Skeletal muscle satellite cell (primary cell): ENCODE data around the gene EZH1.
"Not testable (repeated sequence)": the region's sequence is repeated elsewhere in the genome, so short reads cannot be mapped to it uniquely, and the experiment has no call there.

Source experiments
- H3K27me3 ChIP-seq: 2 replicates; pipeline ENCODE4 v1.7.0; 2013; ENCODE audit warnings: low read length; ENCODE audit not compliant: control insufficient read depth, insufficient read depth
- H3K36me3 ChIP-seq: 2 replicates; pipeline ENCODE4 v1.7.0; 2013; ENCODE audit warnings: mild to moderate bottlenecking, control low read depth, low read length; ENCODE audit not compliant: insufficient read depth
- H3K4me1 ChIP-seq: 2 replicates; pipeline ENCODE4 v1.7.0; 2013; ENCODE audit warnings: low read length; ENCODE audit not compliant: control insufficient read depth, insufficient read depth
- H3K4me2 ChIP-seq: 2 replicates; pipeline ENCODE4 v1.7.0; 2013; ENCODE audit warnings: mild to moderate bottlenecking, low read length
- H3K4me3 ChIP-seq: 2 replicates; pipeline ENCODE4 v1.7.0; 2013; ENCODE audit warnings: low read length
- H3K9ac ChIP-seq: 2 replicates; pipeline ENCODE4 v1.7.0; 2013; ENCODE audit warnings: mild to moderate bottlenecking, low read depth, low read length, moderate library complexity
- H3K9me3 ChIP-seq: replicated peaks from 2 replicates; pipeline ENCODE4 v1.7.0; 2013; ENCODE audit warnings: mild to moderate bottlenecking, control low read depth, low read length

The EZH1 gene

DNA sequence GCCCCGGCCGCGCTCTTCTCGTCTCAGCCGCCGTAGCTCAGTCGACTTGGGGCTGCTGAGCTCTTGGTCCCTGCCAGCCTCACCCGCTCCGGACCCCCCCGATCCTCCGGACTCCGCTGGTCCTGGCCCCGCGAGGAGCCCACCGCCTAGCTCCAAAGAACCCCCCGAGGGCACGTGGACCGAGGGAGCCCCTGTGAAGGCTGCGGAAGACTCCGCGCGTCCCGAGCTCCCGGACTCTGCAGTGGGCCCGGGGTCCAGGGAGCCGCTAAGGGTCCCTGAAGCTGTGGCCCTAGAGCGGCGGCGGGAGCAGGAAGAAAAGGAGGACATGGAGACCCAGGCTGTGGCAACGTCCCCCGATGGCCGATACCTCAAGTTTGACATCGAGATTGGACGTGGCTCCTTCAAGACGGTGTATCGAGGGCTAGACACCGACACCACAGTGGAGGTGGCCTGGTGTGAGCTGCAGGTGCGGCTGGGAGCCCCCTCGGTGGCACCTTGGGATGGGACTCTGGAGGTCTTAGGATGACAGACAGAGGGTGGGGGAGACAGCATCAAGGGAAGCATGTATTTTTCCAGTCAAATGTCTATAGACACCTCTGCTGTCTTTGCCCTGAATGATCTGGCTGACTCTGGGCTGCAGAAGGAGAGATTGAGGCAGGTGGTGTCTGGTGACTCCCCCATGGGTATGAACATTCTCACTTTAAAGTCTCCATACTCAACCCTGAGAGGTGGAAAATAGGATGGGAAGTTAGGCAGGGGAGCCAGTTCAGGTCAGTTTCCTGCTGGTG is 36.2 kb upstream of the EZH1 start:
- H3K36me3 ChIP-seq: peaks cover 29% of the 10 kb centered on the region
- H3K27me3 ChIP-seq: peaks cover 46% of the 10 kb centered on the region
- no peaks in the 10 kb centered on the region for H3K9me3 ChIP-seq
- peak overlapping the region; percentile 73 for H3K4me3 ChIP-seq
- peak overlapping the region; percentile 80 for H3K9ac ChIP-seq
- H3K4me2 ChIP-seq: peak overlapping the region; percentile 93
- peaks cover 50% of the 10 kb centered on the region for H3K4me1 ChIP-seq

- Histone ChIP-seq H3K9ac (peak within 1 kb of the TSS; percentile 80), H3K27me3 (peaks cover 39% of the 10 kb centered on the region), H3K4me1 (peaks cover 58% of the 10 kb centered on the region), H3K36me3 (peaks cover 29% of the 10 kb centered on the region), H3K4me2 (peak within 1 kb of the TSS; percentile 93), H3K4me3 (peak within 1 kb of the TSS; percentile 73), H3K9me3 (no peaks in the 10 kb centered on the region)
Measured at GRCh38 chr17:42779936-42780850, 35.4 kb upstream of the EZH1 start, which contains the start of gene WNK4. Gene WNK4 (plus strand): TSS chr17:42780610. CDS start chr17:42780699, 89 bp downstream.

GRCh38 chr17:42779304-42779935 is 34.6 kb upstream of the EZH1 start:
- Histone ChIP-seq H3K27me3 (peaks cover 31% of the 10 kb centered on the region), H3K36me3 (peaks cover 28% of the 10 kb centered on the region), H3K4me3 (no peak overlapping the region), H3K4me1 (peaks cover 58% of the 10 kb centered on the region), H3K9ac (no peak overlapping the region), H3K4me2 (no peak overlapping the region), H3K9me3 (no peaks in the 10 kb centered on the region)

DNA sequence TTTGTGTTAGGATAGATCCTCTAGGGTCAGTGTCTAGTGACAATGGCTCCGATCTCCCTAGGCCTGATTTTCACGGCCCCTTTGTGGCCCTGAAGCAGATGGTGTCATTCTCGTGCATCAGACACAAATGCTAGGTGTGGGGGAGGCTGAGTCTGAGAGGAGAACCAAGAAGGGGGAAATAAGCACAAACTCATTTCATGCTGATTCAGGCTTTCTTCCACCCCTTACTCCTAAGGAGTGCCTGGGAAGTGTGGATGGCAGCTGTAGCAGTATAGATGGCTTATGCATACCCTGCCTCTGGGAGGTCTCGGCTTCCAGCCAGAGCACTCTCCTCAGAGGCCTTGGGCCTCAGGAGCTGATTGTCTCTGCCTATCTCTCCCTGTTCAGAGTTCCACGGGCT is 33.7 kb upstream of the EZH1 start:
- Histone ChIP-seq H3K9ac (no peak overlapping the region), H3K4me3 (no peak overlapping the region), H3K27me3 (peaks cover 23% of the 10 kb centered on the region), H3K9me3 (no peaks in the 10 kb centered on the region), H3K4me1 (peaks cover 57% of the 10 kb centered on the region), H3K4me2 (no peak overlapping the region), H3K36me3 (peaks cover 28% of the 10 kb centered on the region)

- H3K9me3 ChIP-seq: no peaks in the 10 kb centered on the region
- no peak overlapping the region for H3K4me2 ChIP-seq
- peaks cover 33% of the 10 kb centered on the region for H3K4me1 ChIP-seq
- H3K27me3 ChIP-seq: peaks cover under 1% of the 10 kb centered on the region
- H3K36me3 ChIP-seq: peaks cover 28% of the 10 kb centered on the region
- no peak overlapping the region for H3K4me3 ChIP-seq
- no peak overlapping the region for H3K9ac ChIP-seq
Measured at GRCh38 chr17:42775534-42776098, 30.8 kb upstream of the EZH1 start.

DNA sequence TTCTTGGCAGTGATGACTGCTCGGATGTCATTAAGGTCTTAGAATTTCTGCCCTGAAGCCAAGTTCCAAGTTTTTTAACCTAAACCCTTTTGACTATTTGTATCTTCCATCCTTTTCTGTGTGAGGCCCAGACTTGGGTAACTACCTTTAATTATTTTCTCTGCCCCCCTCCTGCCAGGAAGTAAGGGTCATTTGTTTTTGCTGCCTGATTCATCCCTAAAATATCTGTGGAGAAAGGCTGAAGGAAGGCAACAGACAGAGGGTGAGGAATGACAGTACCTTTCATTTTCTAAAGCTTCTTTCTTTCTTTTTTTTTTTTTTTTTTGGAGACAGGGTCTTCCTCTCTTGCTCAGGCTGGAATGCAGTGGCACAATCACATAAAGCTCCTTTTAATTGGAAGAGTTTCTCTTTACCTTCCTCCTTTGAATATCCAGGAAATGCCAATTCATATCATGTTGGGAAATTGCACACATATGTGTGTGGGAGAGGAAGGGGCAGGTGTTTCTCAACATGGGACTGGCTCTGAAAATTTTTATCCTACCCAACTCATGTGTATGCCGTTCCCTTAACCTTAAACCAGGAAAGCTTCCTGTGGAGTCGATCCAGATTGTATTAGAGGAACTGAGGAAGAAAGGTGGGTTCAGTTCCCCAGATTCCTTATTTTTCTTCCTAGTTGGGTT is 29.4 kb upstream of the EZH1 start:
- no peaks in the 10 kb centered on the region for H3K9me3 ChIP-seq
- peaks cover 24% of the 10 kb centered on the region for H3K36me3 ChIP-seq
- peak overlapping the region; percentile 85 for H3K4me3 ChIP-seq
- H3K27me3 ChIP-seq: no peaks in the 10 kb centered on the region
- H3K4me2 ChIP-seq: peak overlapping the region; percentile 91
- peaks cover 24% of the 10 kb centered on the region for H3K4me1 ChIP-seq
- peak overlapping the region; percentile 90 for H3K9ac ChIP-seq

DNA sequence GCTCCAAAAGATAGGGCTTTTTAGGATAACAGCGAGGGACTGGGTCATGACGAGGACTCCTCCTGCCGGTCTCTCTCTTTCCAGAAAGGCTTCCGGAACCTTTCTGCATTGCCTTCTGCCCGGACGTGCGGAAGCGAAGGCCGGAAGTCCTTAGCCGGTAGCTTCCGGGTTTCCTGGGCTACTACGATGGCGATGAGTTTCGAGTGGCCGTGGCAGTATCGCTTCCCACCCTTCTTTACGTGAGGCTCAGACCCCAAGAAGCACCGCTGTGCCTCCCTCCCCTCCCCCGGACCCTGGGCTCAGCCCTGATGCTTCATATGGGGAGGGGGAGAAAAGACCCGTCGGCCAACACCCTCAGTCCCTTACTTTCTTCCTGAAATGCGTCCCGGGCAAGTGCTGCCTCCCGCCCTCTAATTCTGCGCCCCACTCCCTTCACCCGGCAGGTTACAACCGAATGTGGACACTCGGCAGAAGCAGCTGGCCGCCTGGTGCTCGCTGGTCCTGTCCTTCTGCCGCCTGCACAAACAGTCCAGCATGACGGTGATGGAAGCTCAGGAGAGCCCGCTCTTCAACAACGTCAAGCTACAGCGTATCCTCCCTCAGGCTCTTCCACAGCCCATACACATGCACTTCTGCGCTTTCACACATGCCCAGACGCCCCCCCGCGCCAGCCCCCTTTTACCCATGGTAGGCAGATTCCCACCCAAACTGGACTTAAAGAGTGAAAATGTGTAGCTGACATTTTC is 28.6 kb upstream of the EZH1 start, which contains the start of gene VPS25:
Gene VPS25, plus strand, starts transcription at position 160 of the 746 bp plus-strand sequence. Its CDS starts 27 bp downstream, at position 187.
- H3K9me3 ChIP-seq: no peaks in the 10 kb centered on the region
- peak within 1 kb of the TSS; percentile 85 for H3K4me3 ChIP-seq
- peaks cover 24% of the 10 kb centered on the region for H3K4me1 ChIP-seq
- no peaks in the 10 kb centered on the region for H3K27me3 ChIP-seq
- H3K36me3 ChIP-seq: peaks cover 17% of the 10 kb centered on the region
- H3K9ac ChIP-seq: peak within 1 kb of the TSS; percentile 90
- peak within 1 kb of the TSS; percentile 91 for H3K4me2 ChIP-seq

DNA sequence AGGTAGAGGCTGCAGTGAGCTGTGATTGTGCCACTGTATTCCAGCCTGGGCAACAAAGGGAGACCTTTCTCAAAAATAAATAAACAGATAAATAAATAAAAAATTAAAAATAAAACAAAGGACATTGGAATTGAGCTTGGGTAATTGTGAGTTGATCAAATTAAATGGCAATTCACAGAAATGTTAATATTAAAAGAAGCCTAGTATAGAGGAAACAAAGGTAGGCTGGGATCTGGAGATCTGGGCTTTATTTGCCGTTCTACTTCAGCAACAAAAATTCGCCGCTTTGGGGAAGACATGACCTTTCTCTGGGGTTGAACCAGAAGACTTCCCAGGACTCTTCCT is 28.1 kb upstream of the EZH1 start:
- Histone ChIP-seq H3K9ac (peak overlapping the region; percentile 90), H3K36me3 (peaks cover 13% of the 10 kb centered on the region), H3K9me3 (no peaks in the 10 kb centered on the region), H3K27me3 (no peaks in the 10 kb centered on the region), H3K4me3 (peak overlapping the region; percentile 85), H3K4me2 (peak overlapping the region; percentile 91), H3K4me1 (peaks cover 24% of the 10 kb centered on the region)

- not testable (repeated sequence) for H3K4me3 ChIP-seq, H3K27me3 ChIP-seq, H3K36me3 ChIP-seq, H3K9ac ChIP-seq, H3K9me3 ChIP-seq, H3K4me2 ChIP-seq
- peaks cover 13% of the 10 kb centered on the region for H3K4me1 ChIP-seq
Measured at GRCh38 chr17:42769964-42770363, 25.1 kb upstream of the EZH1 start.

- not testable (repeated sequence) for H3K9me3 ChIP-seq, H3K4me2 ChIP-seq, H3K27me3 ChIP-seq, H3K36me3 ChIP-seq, H3K4me1 ChIP-seq, H3K4me3 ChIP-seq, H3K9ac ChIP-seq
Measured at GRCh38 chr17:42768006-42768405, 23.2 kb upstream of the EZH1 start.
